ENCODE results near the gene CASP6.

- TF ChIP-seq MAX (IDR thresholded peaks at IDR 0.05) (no peak), SIN3A (conservative IDR thresholded peaks at IDR 0.05 in 1 of 2, IDR thresholded peaks at IDR 0.05 in 1 of 2; ENCODE audit: low read depth in 1 of 2, low read length in 2 of 2) (no peak), KDM1A (IDR thresholded peaks at IDR 0.05; ENCODE audit: borderline replicate concordance, low read length) (no peak), POLR2A (IDR thresholded peaks at IDR 0.05; ENCODE audit: control extremely low read depth in 1 of 2, low read depth in 2 of 2, low read length in 2 of 2) (no peak), CEBPB (IDR thresholded peaks at IDR 0.05; ENCODE audit: low read depth, low read length) (no peak), RXRA (IDR thresholded peaks at IDR 0.05; ENCODE audit: insufficient read depth, low read depth, low read length) (no peak), EZH2 (IDR thresholded peaks at IDR 0.05; ENCODE audit: low read depth, low read length, severe bottlenecking) (no peak)
- TF ChIP-seq, protein P1, sequence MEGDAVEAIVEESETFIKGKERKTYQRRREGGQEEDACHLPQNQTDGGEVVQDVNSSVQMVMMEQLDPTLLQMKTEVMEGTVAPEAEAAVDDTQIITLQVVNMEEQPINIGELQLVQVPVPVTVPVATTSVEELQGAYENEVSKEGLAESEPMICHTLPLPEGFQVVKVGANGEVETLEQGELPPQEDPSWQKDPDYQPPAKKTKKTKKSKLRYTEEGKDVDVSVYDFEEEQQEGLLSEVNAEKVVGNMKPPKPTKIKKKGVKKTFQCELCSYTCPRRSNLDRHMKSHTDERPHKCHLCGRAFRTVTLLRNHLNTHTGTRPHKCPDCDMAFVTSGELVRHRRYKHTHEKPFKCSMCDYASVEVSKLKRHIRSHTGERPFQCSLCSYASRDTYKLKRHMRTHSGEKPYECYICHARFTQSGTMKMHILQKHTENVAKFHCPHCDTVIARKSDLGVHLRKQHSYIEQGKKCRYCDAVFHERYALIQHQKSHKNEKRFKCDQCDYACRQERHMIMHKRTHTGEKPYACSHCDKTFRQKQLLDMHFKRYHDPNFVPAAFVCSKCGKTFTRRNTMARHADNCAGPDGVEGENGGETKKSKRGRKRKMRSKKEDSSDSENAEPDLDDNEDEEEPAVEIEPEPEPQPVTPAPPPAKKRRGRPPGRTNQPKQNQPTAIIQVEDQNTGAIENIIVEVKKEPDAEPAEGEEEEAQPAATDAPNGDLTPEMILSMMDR (IDR thresholded peaks at IDR 0.05; ENCODE audit: control extremely low read depth in 1 of 3, insufficient read depth in 1 of 3, low read depth in 1 of 3, low read length in 3 of 3): no peak
Observed at GRCh38 chr4:109640644-109641043, 62.6 kb downstream of the CASP6 start.
